IMR-90 (cell line): Measurements from ENCODE around the gene TMEM200C. TPM values are rescaled to one million over a fixed set of nuclear protein-coding genes. Genes with fewer than 3 reads are reported as not detected.
A peak's percentile ranks its signal among the peaks of the same experiment; 100 is the strongest.

Experiments
- ATAC-seq: fragments of 200-7000 bp; cut with Tn5 transposase; 2 replicates; pipeline ENCODE4 v1.9.1; 2020; ENCODE audit warnings: low read depth, mild to moderate bottlenecking, moderate library complexity
- BruUV-seq: library from RNA; stranded (reverse); fragments of 400-500 nt; replicated peaks from 2 replicates; lab custom pipeline; 2021; lab: Mats Ljungman, UMichigan
- CTCF ChIA-PET: fragments of 300-600 bp; formaldehyde crosslinking; extraction: SDS; loops from one replicate; lab custom pipeline; 2021; ENCODE audit warnings: antibody characterized with exemption; lab: Yijun Ruan, JAX
- POLR2A ChIA-PET: fragments of 300-600 bp; sonication (Branson Sonifier 250); formaldehyde crosslinking; loops from one replicate; lab custom pipeline; 2022; ENCODE audit warnings: antibody characterized with exemption; ENCODE audit not compliant: unreplicated experiment; lab: Charles Lee
- DNase-seq: peaks from one replicate; pipeline ENCODE4 v3.0.0; 2013
- H2AFZ ChIP-seq: replicated peaks from 2 replicates; pipeline ENCODE3; 2013; ENCODE audit warnings: low read length, mild to moderate bottlenecking; ENCODE audit not compliant: poor library complexity
- H2AK5ac ChIP-seq: 2 replicates; pipeline ENCODE4 v1.6.1; 2013; ENCODE audit warnings: low read depth, low read length, inconsistent platforms
- H2AK9ac ChIP-seq: replicated peaks from 2 replicates; pipeline ENCODE3; 2013; ENCODE audit warnings: mild to moderate bottlenecking, low read depth, low read length, moderate library complexity; ENCODE audit not compliant: poor library complexity
- H2BK120ac ChIP-seq: 2 replicates; pipeline ENCODE4 v1.6.1; 2013; ENCODE audit warnings: low read depth, low read length, inconsistent platforms
- H2BK15ac ChIP-seq: 3 replicates; pipeline ENCODE4 v1.6.1; 2013; ENCODE audit warnings: low read depth, low read length, inconsistent platforms
- H2BK20ac ChIP-seq: 2 replicates; pipeline ENCODE4 v1.6.1; 2013; ENCODE audit warnings: low read depth, mild to moderate bottlenecking, inconsistent platforms, low read length, moderate library complexity
- H2BK5ac ChIP-seq: 2 replicates; pipeline ENCODE4 v1.6.1; 2013; ENCODE audit warnings: mild to moderate bottlenecking, low read depth, low read length, inconsistent platforms; ENCODE audit not compliant: poor library complexity, severe bottlenecking
- H3K14ac ChIP-seq: replicated peaks from 2 replicates; pipeline ENCODE4 v1.6.1; 2013; ENCODE audit warnings: low read depth, low read length, inconsistent platforms
- H3K18ac ChIP-seq: 2 replicates; pipeline ENCODE4 v1.6.1; 2013; ENCODE audit warnings: low read depth, low read length, control low read depth
- H3K23ac ChIP-seq: 2 replicates; pipeline ENCODE4 v1.6.1; 2013; ENCODE audit warnings: low read depth, low read length, inconsistent platforms
- H3K27ac ChIP-seq: 2 replicates; pipeline ENCODE4 v1.5.1; 2013; ENCODE audit warnings: mild to moderate bottlenecking, control low read depth, low read length; ENCODE audit not compliant: insufficient read depth
- H3K27me3 ChIP-seq: 2 replicates; pipeline ENCODE4 v1.6.1; 2013; ENCODE audit warnings: low read length; ENCODE audit not compliant: control insufficient read depth, insufficient read depth
- H3K36me3 ChIP-seq: 2 replicates; pipeline ENCODE4 v1.6.1; 2013; ENCODE audit warnings: low read length, mixed read lengths; ENCODE audit not compliant: control insufficient read depth, insufficient read depth
- H3K4ac ChIP-seq: 2 replicates; pipeline ENCODE4 v1.6.1; 2013; ENCODE audit warnings: low read depth, low read length, inconsistent platforms
- H3K4me1 ChIP-seq: 2 replicates; pipeline ENCODE4 v1.6.1; 2013; ENCODE audit warnings: low read length, mixed read lengths; ENCODE audit not compliant: control insufficient read depth, insufficient read depth
- H3K4me2 ChIP-seq: 2 replicates; pipeline ENCODE4 v1.6.1; 2013; ENCODE audit warnings: low read depth, mild to moderate bottlenecking, control low read depth, low read length, moderate library complexity
- H3K4me3 ChIP-seq: 2 replicates; pipeline ENCODE4 v1.5.1; 2013; ENCODE audit warnings: low read depth, mild to moderate bottlenecking, control low read depth, low read length, moderate library complexity; ENCODE audit not compliant: insufficient read depth
- H3K56ac ChIP-seq: 2 replicates; pipeline ENCODE4 v1.6.1; 2013; ENCODE audit warnings: low read length, inconsistent platforms; ENCODE audit not compliant: insufficient read depth; ENCODE audit errors: extremely low read depth
- H3K79me1 ChIP-seq, 2 experiments: 2 replicates each; pipeline ENCODE4 v1.6.1; 2013; ENCODE audit warnings: low read length in 2 of 2, inconsistent platforms in 1 of 2, low read depth in 1 of 2
- H3K9ac ChIP-seq: 2 replicates; pipeline ENCODE4 v1.6.1; 2013; ENCODE audit warnings: low read depth, low read length, control low read depth
- H3K9me1 ChIP-seq: 2 replicates; pipeline ENCODE4 v1.6.1; 2013; ENCODE audit warnings: low read length, inconsistent platforms; ENCODE audit not compliant: insufficient read depth
- H3K9me3 ChIP-seq: 2 replicates; pipeline ENCODE4 v1.6.1; 2013; ENCODE audit warnings: low read length; ENCODE audit not compliant: control insufficient read depth, insufficient read depth
- H4K20me1 ChIP-seq: 2 replicates; pipeline ENCODE4 v1.6.1; 2013; ENCODE audit warnings: low read length, inconsistent platforms; ENCODE audit not compliant: insufficient read depth
- H4K5ac ChIP-seq: 2 replicates; pipeline ENCODE4 v1.6.1; 2013; ENCODE audit warnings: mild to moderate bottlenecking, low read depth, low read length, control low read depth
- H4K8ac ChIP-seq, 2 experiments: 2 replicates each; pipeline ENCODE4 v1.6.1; 2013; ENCODE audit warnings: low read depth in 2 of 2, low read length in 2 of 2, control low read depth in 1 of 2, inconsistent platforms in 1 of 2
- H4K91ac ChIP-seq: 2 replicates; pipeline ENCODE4 v1.6.1; 2013; ENCODE audit warnings: low read depth, low read length, inconsistent platforms; ENCODE audit not compliant: insufficient read depth
- CEBPB ChIP-seq: IDR thresholded peaks from 2 replicates; pipeline ENCODE4 v1.6.1; 2012; ENCODE audit warnings: low read depth, low read length, improper control_type of control experiment
- FOS ChIP-seq: fragments of 150-350 bp; IDR thresholded peaks from 2 replicates; pipeline ENCODE4 v1.6.1; 2016; ENCODE audit warnings: low read depth, low read length
- POLR2A ChIP-seq: IDR thresholded peaks from 2 replicates; pipeline ENCODE4 v1.6.1; 2012; ENCODE audit warnings: mild to moderate bottlenecking, low read depth, low read length
- WGBS, 2 experiments: methylation state at CpG; one replicate each; pipeline versions ENCODE4 v1.1.5 to v1.1.7; 2013; ENCODE audit warnings: missing lambda C conversion rate in 2 of 2; ENCODE audit not compliant: insufficient read length in 1 of 2; ENCODE audit errors: extremely low coverage in 2 of 2; 5-methylcytosine and 5-hydroxymethylcytosine counted together
- dilution Hi-C: fragments of 300-500 bp; cut with HindIII; formaldehyde crosslinking; loops from one replicate; pipeline ENCODE4 v1.14.3; 2018; ENCODE audit warnings: low sequenced_read_pairs; ENCODE audit not compliant: unreplicated experiment
- in situ Hi-C: fragments of 300-500 bp; cut with MboI; formaldehyde crosslinking; loops from 3 replicates; pipeline ENCODE4 v1.14.3; 2019; ENCODE audit warnings: low sequenced_read_pairs, inconsistent platforms, mixed read lengths
- intact Hi-C: fragments of 100-400 bp; cut with micrococcal nuclease; formaldehyde crosslinking; loops from 2 replicates; pipeline ENCODE4 v1.10.0; 2022
- polyA plus RNA-seq, 3 experiments: library from polyadenylated mRNA; depleted of rRNA; stranded (reverse); fragments of >200 nt; gene quantifications; 2 replicates each; pipeline ENCODE4 v1.2.3, GENCODE V29; 2012; ENCODE audit warnings: low replicate concordance in 1 of 3
- total RNA-seq: library from RNA; depleted of rRNA; stranded (reverse); fragments of >200 nt; gene quantifications from 2 replicates; pipeline ENCODE4 v1.2.3, GENCODE V29; 2012

Gene TMEM200C
- total and polyA plus RNA-seq, 2 of the 4 experiments (the other 2 are of a cell fraction) = 1.4 to 2.5 TPM

- Histone ChIP-seq H4K5ac (no peak overlapping the region), H2AFZ (no peak overlapping the region), H2BK120ac (no peak overlapping the region), H3K4me1 (peaks cover 2% of the 10 kb centered on the region; the same call in 1 of the 2 replicates), H3K9ac (no peak overlapping the region), H3K4me2 (no peak overlapping the region), H3K56ac (no peak overlapping the region), H2AK5ac (no peak overlapping the region), H3K36me3 (no peaks in the 10 kb centered on the region), H3K9me1 (peaks cover 8% of the 10 kb centered on the region; the same call in 1 of the 2 replicates), H2BK20ac (no peak overlapping the region), H3K27me3 (no peaks in the 10 kb centered on the region), H3K14ac (no peak overlapping the region), H2AK9ac (no peak overlapping the region), H2BK15ac (no peak overlapping the region), H3K23ac (no peak overlapping the region), H3K9me3 (no peaks in the 10 kb centered on the region), H3K4ac (no peak overlapping the region), H4K20me1 (no peaks in the 10 kb centered on the region), H3K18ac (no peak overlapping the region), H3K27ac (no peak overlapping the region), H3K4me3 (no peak overlapping the region), H3K79me1 (no peaks in the 10 kb centered on the region), H4K8ac (no peak overlapping the region), H4K91ac (no peak overlapping the region), H2BK5ac (no peak overlapping the region)
- DNase-seq = peak; percentile 84
- peak; percentile 95 for ATAC-seq
- POLR2A ChIA-PET = no interaction called here
- intact Hi-C loops = no loop called here
- TF ChIP-seq POLR2A (no peak), CEBPB (no peak), FOS (peak; percentile 46)
- BruUV-seq = no TSS peak
- dilution Hi-C loops = no loop called here
- no CpG with 5 or more reads among the region's 1 CpG for WGBS, 2 experiments
- in situ Hi-C loops = no loop called here
- CTCF ChIA-PET = interaction anchor here (1.3 kb wide), 1 partner anchor 20 kb away, joined by 3 read pairs; no protein-coding TSS in a partner anchor
Measured at GRCh38 chr18:5914016-5914415, 18.7 kb upstream of the TMEM200C start.
